Measurements from ENCODE around the gene KASH5.

KASH5 gene

GRCh38 chr19:49396738-49397505, 8.9 kb downstream of the KASH5 start:
- Histone ChIP-seq H3K9me3 (ENCODE audit: control insufficient read depth, insufficient read depth, low read length) (no peaks in the 10 kb centered on the region), H3K4me1 (ENCODE audit: insufficient read depth, low read length) (peaks cover 10% of the 10 kb centered on the region; the same call in 1 of the 2 replicates), H3K9ac (ENCODE audit: low read depth, low read length) (no peak overlapping the region), H3K36me3 (ENCODE audit: insufficient read depth, low read length) (no peaks in the 10 kb centered on the region)

DNA sequence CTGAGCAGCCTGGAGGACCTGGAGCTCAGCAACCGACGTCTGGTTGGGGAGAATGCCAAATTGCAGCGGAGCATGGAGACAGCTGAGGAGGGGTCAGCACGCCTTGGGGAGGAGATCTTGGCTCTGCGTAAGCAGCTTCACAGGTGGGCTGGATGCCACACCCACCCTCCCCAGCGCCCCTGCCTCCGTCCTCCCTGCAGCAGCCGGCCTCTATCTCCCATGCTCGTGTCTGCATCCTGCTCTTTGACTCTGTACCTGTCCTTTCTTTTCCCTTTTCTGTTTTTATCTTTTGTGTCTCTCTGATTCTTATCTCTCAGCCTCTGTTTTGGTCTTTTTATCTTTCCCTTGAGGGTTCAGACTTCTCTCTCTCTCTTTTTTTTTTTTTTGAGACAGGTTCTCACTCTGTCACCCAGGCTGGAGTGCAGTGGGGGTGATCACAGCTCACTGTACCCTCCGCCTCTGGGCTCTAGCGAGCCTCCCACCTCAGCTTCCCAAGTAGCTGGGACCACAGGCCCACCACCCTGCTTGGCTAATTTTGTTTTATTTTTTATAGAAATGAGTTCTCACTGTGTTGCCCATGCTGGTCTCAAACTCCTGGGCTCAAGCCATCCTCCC, 10.1 kb downstream of the KASH5 start:
- Histone ChIP-seq H3K9ac (ENCODE audit: low read depth, low read length) (no peak overlapping the region), H3K4me1 (ENCODE audit: insufficient read depth, low read length) (peaks cover 6% of the 10 kb centered on the region; the same call in 1 of the 2 replicates), H3K9me3 (ENCODE audit: control insufficient read depth, insufficient read depth, low read length) (no peaks in the 10 kb centered on the region), H3K36me3 (ENCODE audit: insufficient read depth, low read length) (no peaks in the 10 kb centered on the region)

GRCh38 chr19:49398931-49399330, 10.9 kb downstream of the KASH5 start:
- Histone ChIP-seq H3K36me3 (ENCODE audit: insufficient read depth, low read length) (no peaks in the 10 kb centered on the region), H3K4me1 (ENCODE audit: insufficient read depth, low read length) (peaks cover 9% of the 10 kb centered on the region; the same call in 1 of the 2 replicates), H3K9ac (ENCODE audit: low read depth, low read length) (no peak overlapping the region), H3K9me3 (ENCODE audit: control insufficient read depth, insufficient read depth, low read length) (no peaks in the 10 kb centered on the region)

DNA sequence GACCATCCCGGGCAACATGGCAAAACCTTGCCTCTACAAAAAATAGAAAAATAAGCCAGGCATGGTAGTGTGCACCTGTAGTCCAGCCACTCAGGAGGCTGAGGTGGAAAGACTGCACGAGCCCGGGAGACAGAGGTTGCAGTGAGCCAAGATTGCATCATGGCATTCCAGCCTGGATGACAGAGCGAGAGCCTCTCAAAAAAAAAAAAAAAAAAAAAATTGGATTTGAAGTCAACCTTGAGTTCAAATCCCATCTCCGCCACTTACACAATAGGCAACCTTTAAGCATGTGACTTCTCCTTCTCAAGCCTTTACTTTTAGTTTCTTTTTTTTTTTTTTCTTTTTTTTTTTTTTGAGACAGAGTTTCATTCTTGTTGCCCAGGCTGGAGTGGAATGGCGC, 12.0 kb downstream of the KASH5 start:
- no peaks in the 10 kb centered on the region for H3K9me3 ChIP-seq (ENCODE audit: control insufficient read depth, insufficient read depth, low read length)
- no peak overlapping the region for H3K9ac ChIP-seq (ENCODE audit: low read depth, low read length)
- H3K4me1 ChIP-seq (ENCODE audit: insufficient read depth, low read length) = peaks cover 3% of the 10 kb centered on the region; the same call in 1 of the 2 replicates
- H3K36me3 ChIP-seq (ENCODE audit: insufficient read depth, low read length) = no peaks in the 10 kb centered on the region

GRCh38 chr19:49403404-49404187, 15.5 kb downstream of the KASH5 start:
- Histone ChIP-seq H3K36me3 (ENCODE audit: insufficient read depth, low read length) (no peaks in the 10 kb centered on the region), H3K9ac (ENCODE audit: low read depth, low read length) (no peak overlapping the region), H3K4me1 (ENCODE audit: insufficient read depth, low read length) (peaks cover 3% of the 10 kb centered on the region; the same call in 1 of the 2 replicates), H3K9me3 (ENCODE audit: control insufficient read depth, insufficient read depth, low read length) (no peaks in the 10 kb centered on the region)

DNA sequence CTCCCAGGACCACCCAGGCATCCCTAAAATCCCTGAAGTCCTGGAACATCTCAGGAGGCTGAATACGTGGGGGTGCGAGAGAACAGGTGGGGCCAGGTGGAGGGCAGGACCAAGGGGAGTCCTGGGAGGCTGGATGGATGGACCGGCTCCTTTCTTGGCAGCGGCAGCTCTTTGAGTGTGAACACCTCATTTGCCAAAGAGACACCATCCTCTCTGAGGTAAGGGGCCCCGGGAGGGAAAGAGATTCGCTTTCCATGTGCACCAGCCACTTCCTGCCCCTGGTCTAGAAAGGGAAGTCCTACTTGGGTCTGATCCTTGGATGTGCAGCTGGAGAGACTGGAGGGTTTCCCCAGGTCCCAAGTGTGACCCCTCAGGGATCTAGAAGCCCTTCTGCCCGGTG, 19.0 kb downstream of the KASH5 start:
- H3K9me3 ChIP-seq (ENCODE audit: control insufficient read depth, insufficient read depth, low read length) = no peaks in the 10 kb centered on the region
- H3K36me3 ChIP-seq (ENCODE audit: insufficient read depth, low read length) = no peaks in the 10 kb centered on the region
- H3K9ac ChIP-seq (ENCODE audit: low read depth, low read length) = no peak overlapping the region
- peaks cover 3% of the 10 kb centered on the region; the same call in 1 of the 2 replicates for H3K4me1 ChIP-seq (ENCODE audit: insufficient read depth, low read length)

GRCh38 chr19:49407482-49408015, 19.5 kb downstream of the KASH5 start:
- Histone ChIP-seq H3K9me3 (ENCODE audit: control insufficient read depth, insufficient read depth, low read length) (no peaks in the 10 kb centered on the region), H3K36me3 (ENCODE audit: insufficient read depth, low read length) (no peaks in the 10 kb centered on the region), H3K9ac (ENCODE audit: low read depth, low read length) (no peak overlapping the region), H3K4me1 (ENCODE audit: insufficient read depth, low read length) (peaks cover 3% of the 10 kb centered on the region; the same call in 1 of the 2 replicates)

DNA sequence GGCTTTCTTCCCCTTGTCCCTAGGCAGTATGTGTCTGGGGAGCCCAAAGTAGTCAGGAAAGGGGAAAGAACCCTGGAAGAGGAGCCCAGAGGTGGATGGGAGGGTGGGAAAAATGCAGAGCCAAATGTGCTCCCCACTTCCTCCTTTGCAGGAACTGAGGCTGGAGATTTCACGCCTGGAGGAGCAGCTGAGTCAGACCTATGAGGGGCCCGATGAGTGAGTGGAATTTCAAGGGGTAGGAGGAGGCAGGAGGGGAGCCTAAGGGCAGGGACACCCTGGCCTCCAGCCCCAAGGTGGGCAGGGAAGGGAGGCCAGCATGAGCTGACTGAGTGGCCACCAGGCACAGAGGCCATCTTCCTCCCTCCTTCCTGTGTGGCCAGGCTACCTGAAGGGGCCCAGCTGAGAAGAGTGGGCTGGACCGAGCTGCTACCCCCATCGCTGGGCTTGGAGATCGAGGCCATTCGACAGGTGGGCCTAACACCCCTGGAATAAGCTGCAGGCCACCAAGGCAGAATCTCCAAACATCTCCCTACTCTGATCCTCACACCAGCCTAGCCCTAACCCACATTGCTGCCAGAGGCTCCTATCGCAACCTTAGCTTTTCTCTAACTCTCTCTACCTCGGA, 20.9 kb downstream of the KASH5 start:
- H3K9ac ChIP-seq (ENCODE audit: low read depth, low read length) = no peak overlapping the region
- no peaks in the 10 kb centered on the region; the same call in 1 of the 2 replicates for H3K4me1 ChIP-seq (ENCODE audit: insufficient read depth, low read length)
- no peaks in the 10 kb centered on the region for H3K36me3 ChIP-seq (ENCODE audit: insufficient read depth, low read length)
- H3K9me3 ChIP-seq (ENCODE audit: control insufficient read depth, insufficient read depth, low read length) = no peaks in the 10 kb centered on the region

- Histone ChIP-seq H3K9ac (ENCODE audit: low read depth, low read length) (no peak overlapping the region), H3K4me1 (ENCODE audit: insufficient read depth, low read length) (no peaks in the 10 kb centered on the region; the same call in 1 of the 2 replicates), H3K36me3 (ENCODE audit: insufficient read depth, low read length) (no peaks in the 10 kb centered on the region), H3K9me3 (ENCODE audit: control insufficient read depth, insufficient read depth, low read length) (no peaks in the 10 kb centered on the region)
Measured at GRCh38 chr19:49409441-49410029, 21.5 kb downstream of the KASH5 start.

GRCh38 chr19:49411681-49412326, 23.8 kb downstream of the KASH5 start:
- no peaks in the 10 kb centered on the region; the same call in 1 of the 2 replicates for H3K4me1 ChIP-seq (ENCODE audit: insufficient read depth, low read length)
- no peak overlapping the region for H3K9ac ChIP-seq (ENCODE audit: low read depth, low read length)
- H3K36me3 ChIP-seq (ENCODE audit: insufficient read depth, low read length) = no peaks in the 10 kb centered on the region
- H3K9me3 ChIP-seq (ENCODE audit: control insufficient read depth, insufficient read depth, low read length) = no peaks in the 10 kb centered on the region

DNA sequence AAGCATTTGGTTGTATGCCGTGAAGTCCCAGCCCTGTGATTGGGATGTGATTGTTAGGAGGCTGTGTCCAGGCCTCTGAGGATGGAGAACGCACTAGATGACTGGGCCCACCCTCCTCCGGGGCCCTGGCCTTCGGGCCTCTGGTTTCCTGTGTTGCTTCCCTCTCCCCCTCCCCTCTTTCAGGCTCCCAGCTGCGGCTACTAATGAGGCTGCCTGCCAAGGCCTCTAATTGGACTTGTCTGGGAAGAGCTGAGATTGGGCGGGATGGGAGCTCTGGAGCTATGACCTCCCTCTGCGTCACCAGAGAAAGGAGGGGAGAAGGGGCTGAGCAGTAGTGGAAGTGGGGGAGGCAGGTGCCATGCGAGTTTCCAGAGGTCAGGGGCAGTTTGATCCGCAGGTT, 25.3 kb downstream of the KASH5 start:
- Histone ChIP-seq H3K9ac (ENCODE audit: low read depth, low read length) (no peak overlapping the region), H3K4me1 (ENCODE audit: insufficient read depth, low read length) (no peaks in the 10 kb centered on the region; the same call in 1 of the 2 replicates), H3K36me3 (ENCODE audit: insufficient read depth, low read length) (no peaks in the 10 kb centered on the region), H3K9me3 (ENCODE audit: control insufficient read depth, insufficient read depth, low read length) (no peaks in the 10 kb centered on the region)

- Histone ChIP-seq H3K36me3 (ENCODE audit: insufficient read depth, low read length) (no peaks in the 10 kb centered on the region), H3K9me3 (ENCODE audit: control insufficient read depth, insufficient read depth, low read length) (no peaks in the 10 kb centered on the region), H3K9ac (ENCODE audit: low read depth, low read length) (no peak overlapping the region), H3K4me1 (ENCODE audit: insufficient read depth, low read length) (no peaks in the 10 kb centered on the region; the same call in 1 of the 2 replicates)
Measured at GRCh38 chr19:49414256-49414655, 26.2 kb downstream of the KASH5 start.

GRCh38 chr19:49415102-49415809, 27.2 kb downstream of the KASH5 start:
- Histone ChIP-seq H3K9me3 (ENCODE audit: control insufficient read depth, insufficient read depth, low read length) (no peaks in the 10 kb centered on the region), H3K9ac (ENCODE audit: low read depth, low read length) (no peak overlapping the region), H3K4me1 (ENCODE audit: insufficient read depth, low read length) (peaks cover under 1% of the 10 kb centered on the region; the same call in 1 of the 2 replicates), H3K36me3 (ENCODE audit: insufficient read depth, low read length) (no peaks in the 10 kb centered on the region)
